Astrocyte of the spinal cord (primary cell): Measurements from ENCODE around the gene EGF.

Experiments
- DNase-seq: peaks from one replicate; pipeline ENCODE4 v3.0.0; 2011; ENCODE audit warnings: low read depth, low spot score
- H3K4me3 ChIP-seq: 2 replicates; pipeline ENCODE4 v1.5.1; 2011; ENCODE audit warnings: low read depth, mild to moderate bottlenecking, low read length, moderate library complexity
- CTCF ChIP-seq: IDR thresholded peaks from 2 replicates; pipeline ENCODE4 v1.5.1; 2012; ENCODE audit warnings: low read depth, mild to moderate bottlenecking, low read length, inconsistent platforms
- in situ Hi-C: cut with HindIII; loops from 2 replicates; pipeline ENCODE4 v1.10.0; 2017; ENCODE audit warnings: low sequenced_read_pairs

Gene EGF

GRCh38 chr4:109952612-109953011 is 39.9 kb downstream of the EGF start:
- no peak for DNase-seq
- in situ Hi-C loops: no loop called here
- H3K4me3 ChIP-seq: no peak overlapping the region
- TF ChIP-seq CTCF: no peak

GRCh38 chr4:109953556-109953955 is 40.9 kb downstream of the EGF start:
- no peak for DNase-seq
- in situ Hi-C loops: no loop called here
- H3K4me3 ChIP-seq: no peak overlapping the region
- TF ChIP-seq CTCF: no peak

GRCh38 chr4:109955146-109955545 is 42.5 kb downstream of the EGF start:
- no peak overlapping the region for H3K4me3 ChIP-seq
- TF ChIP-seq CTCF: no peak
- no peak for DNase-seq
- in situ Hi-C loops: no loop called here

- no peak for DNase-seq
- in situ Hi-C loops: no loop called here
- TF ChIP-seq CTCF: no peak
- H3K4me3 ChIP-seq: no peak overlapping the region
Measured at GRCh38 chr4:109957227-109957626, 44.5 kb downstream of the EGF start.

- in situ Hi-C loops: no loop called here
- no peak overlapping the region for H3K4me3 ChIP-seq
- no peak for DNase-seq
- no peak for TF ChIP-seq CTCF
Measured at GRCh38 chr4:109959195-109959594, 46.5 kb downstream of the EGF start.

GRCh38 chr4:109962401-109962800 is 49.7 kb downstream of the EGF start:
- no peak overlapping the region for H3K4me3 ChIP-seq
- DNase-seq: no peak
- in situ Hi-C loops: no loop called here
- no peak for TF ChIP-seq CTCF

GRCh38 chr4:109966891-109967481 is 54.3 kb downstream of the EGF start:
- no peak for TF ChIP-seq CTCF
- DNase-seq: no peak
- in situ Hi-C loops: no loop called here
- no peak overlapping the region for H3K4me3 ChIP-seq
